Breast epithelium (tissue), 4 donors: ENCODE measurements around the gene UCK2. TPM values are rescaled to one million over a fixed set of nuclear protein-coding genes. Genes with fewer than 3 reads are reported as not detected.

Source experiments
- DNase-seq, 2 donors: peaks; one replicate each; pipeline ENCODE4 v3.0.0-alpha.2; 2019; ENCODE audit warnings: low spot score in 2 of 2
- H3K27ac ChIP-seq, 2 donors: fragments of 200-600 bp; sonication (generic) in 1 of 2; one replicate each; pipeline ENCODE4 v1.5.1; 2016 to 2019; ENCODE audit warnings: mild to moderate bottlenecking in 1 of 2
- H3K27me3 ChIP-seq, 2 donors: fragments of 200-600 bp; sonication (generic) in 1 of 2; one replicate each; pipeline versions ENCODE4 v1.5.1 to v1.6.0; 2017 to 2019; ENCODE audit warnings: control low read depth in 1 of 2, mild to moderate bottlenecking in 1 of 2
- H3K36me3 ChIP-seq: fragments of 200-600 bp; one replicate; pipeline ENCODE4 v1.5.1; 2019
- H3K4me1 ChIP-seq, 2 donors: fragments of 200-600 bp; sonication (generic); one replicate each; pipeline ENCODE4 v1.5.1; 2016 to 2019; ENCODE audit warnings: control low read depth in 1 of 2
- H3K4me3 ChIP-seq, 3 donors: fragments of 200-600 bp; sonication (generic); 1 replicate in 2 of 3; 2 replicates in 1 of 3; pipeline ENCODE4 v1.5.1; 2016 to 2019; ENCODE audit warnings: mild to moderate bottlenecking in 3 of 3, moderate library complexity in 2 of 3
- H3K9me3 ChIP-seq, 2 donors: fragments of 200-600 bp; sonication (generic) in 1 of 2; one replicate each; pipeline ENCODE4 v1.5.1; 2016 to 2019; ENCODE audit warnings: control low read depth in 1 of 2
- CTCF ChIP-seq, 3 donors: fragments of 450-650 bp; IDR thresholded peaks; one replicate each; pipeline ENCODE4 v1.5.1; 2016 to 2017; ENCODE audit warnings: antibody characterized with exemption in 3 of 3, mild to moderate bottlenecking in 3 of 3, moderate library complexity in 3 of 3
- POLR2A ChIP-seq: fragments of 450-650 bp; IDR thresholded peaks from one replicate; pipeline ENCODE4 v1.6.1; 2016; ENCODE audit warnings: antibody characterized with exemption, mild to moderate bottlenecking, moderate library complexity
- POLR2AphosphoS5 ChIP-seq, 3 donors: sonication (generic); formaldehyde crosslinking; IDR thresholded peaks; one replicate each; pipeline ENCODE4 v1.6.1; 2017; ENCODE audit warnings: antibody characterized with exemption in 3 of 3
- intact Hi-C: fragments of 100-400 bp; cut with DNase I; formaldehyde crosslinking; loops from one replicate; pipeline ENCODE4 v1.15.1; 2023; ENCODE audit warnings: low total_unique reads
- total RNA-seq, 3 donors: library from RNA; depleted of rRNA; stranded (reverse); fragments of >200 nt; gene quantifications; one replicate each; pipeline ENCODE4 v1.1.0, GENCODE V29; 2016

The UCK2 gene
- total RNA-seq, 3 donors from 2014 or later = 13.6 to 51.1 (median 45.9) TPM

- DNase-seq = peak in 1 of 2 donors; percentile 69
- no peak overlapping the region for H3K4me3 ChIP-seq
- H3K9me3 ChIP-seq = no peaks in the 10 kb centered on the region
- TF ChIP-seq CTCF (IDR thresholded peaks at IDR 0.05) (peak; percentile 88 to 95 (median 90)), POLR2A (no peak), POLR2AphosphoS5 (IDR thresholded peaks at IDR 0.05) (peak in 2 of 3 donors; percentile 46 to 55)
- H3K4me1 ChIP-seq = peaks cover 0 to 16% of the 10 kb centered on the region in 2 donors
- intact Hi-C loops = loop anchor here (10.0 kb wide), 2 partner anchors 199 to 529 kb away; no protein-coding TSS in a partner anchor
- H3K36me3 ChIP-seq = no peaks in the 10 kb centered on the region
- no peak overlapping the region for H3K27ac ChIP-seq
- no peaks in the 10 kb centered on the region for H3K27me3 ChIP-seq
These were observed 86.9 kb downstream of the UCK2 start for GRCh38 chr1:165914136-165914798.

DNA sequence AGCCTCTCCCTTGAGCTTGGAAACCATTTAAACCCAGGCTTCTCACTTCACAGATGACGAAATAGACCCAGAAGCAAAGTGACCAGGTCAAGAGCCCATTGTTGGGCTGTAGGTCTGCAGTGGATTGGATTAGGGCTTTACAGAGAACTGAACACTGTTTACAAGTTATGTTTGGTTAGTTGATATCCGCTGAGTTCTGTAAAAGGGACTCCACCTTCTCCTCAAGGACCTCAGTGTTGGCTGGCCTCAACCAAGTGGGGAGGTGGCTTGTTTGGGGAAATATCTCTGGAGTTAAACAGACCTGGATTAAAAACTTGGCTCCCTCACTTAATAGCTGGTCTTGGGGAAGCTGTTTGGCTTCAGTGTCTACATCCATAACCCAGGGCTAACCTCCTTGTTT is 88.1 kb downstream of the UCK2 start:
- intact Hi-C loops = loop anchor here (10.0 kb wide), 2 partner anchors 201 to 531 kb away; no protein-coding TSS in a partner anchor
- Histone ChIP-seq H3K27ac (peak overlapping the region in 1 of 2 donors; percentile 33), H3K36me3 (no peaks in the 10 kb centered on the region), H3K4me1 (peaks cover 0 to 16% of the 10 kb centered on the region in 2 donors), H3K4me3 (no peak overlapping the region), H3K9me3 (no peaks in the 10 kb centered on the region), H3K27me3 (no peaks in the 10 kb centered on the region)
- DNase-seq = no peak
- TF ChIP-seq POLR2A (no peak), CTCF (IDR thresholded peaks at IDR 0.05) (no peak), POLR2AphosphoS5 (IDR thresholded peaks at IDR 0.05) (no peak)

GRCh38 chr1:165915932-165916348 is 88.5 kb downstream of the UCK2 start:
- intact Hi-C loops = loop anchor here (10.0 kb wide), 2 partner anchors 201 to 531 kb away; no protein-coding TSS in a partner anchor
- no peaks in the 10 kb centered on the region for H3K9me3 ChIP-seq

DNA sequence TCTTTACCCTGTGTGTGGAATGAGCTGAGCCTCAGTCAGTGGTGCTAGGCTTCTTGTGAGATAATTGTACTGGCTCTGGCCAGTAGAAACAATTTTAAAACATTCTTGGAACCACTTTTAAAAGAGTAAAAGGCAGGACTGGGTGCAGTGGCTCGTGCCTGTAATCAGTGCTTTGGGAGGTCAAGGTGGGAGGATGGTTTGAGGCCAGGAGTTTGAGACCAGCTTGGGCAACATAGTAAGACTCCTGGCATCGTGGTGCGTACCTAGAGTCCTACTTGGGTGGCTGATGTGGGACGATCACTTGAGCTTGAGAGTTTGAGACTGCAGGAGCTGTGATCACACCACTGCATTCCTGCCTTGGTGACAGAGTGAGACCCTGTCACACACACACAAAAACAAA is 89.8 kb downstream of the UCK2 start:
- intact Hi-C loops = loop anchor here (10.0 kb wide), 2 partner anchors 202 to 532 kb away; no protein-coding TSS in a partner anchor
- Histone ChIP-seq H3K4me3 (no peak overlapping the region), H3K9me3 (no peaks in the 10 kb centered on the region), H3K27me3 (no peaks in the 10 kb centered on the region), H3K27ac (no peak overlapping the region), H3K36me3 (no peaks in the 10 kb centered on the region), H3K4me1 (no peaks in the 10 kb centered on the region)
- no peak for DNase-seq
- TF ChIP-seq POLR2A = no peak
- TF ChIP-seq POLR2AphosphoS5 (IDR thresholded peaks at IDR 0.05) = no peak
- TF ChIP-seq CTCF (IDR thresholded peaks at IDR 0.05) = no peak

More at GRCh38 chr1:165915932-165916348, 88.5 kb downstream of the UCK2 start:
- peak in 1 of 2 donors; percentile 38 for DNase-seq
- TF ChIP-seq CTCF (IDR thresholded peaks at IDR 0.05) (no peak), POLR2A (no peak), POLR2AphosphoS5 (IDR thresholded peaks at IDR 0.05) (no peak)
- H3K27me3 ChIP-seq = no peaks in the 10 kb centered on the region
- H3K27ac ChIP-seq = peak overlapping the region in 1 of 2 donors; percentile 33
- no peak overlapping the region for H3K4me3 ChIP-seq
- H3K36me3 ChIP-seq = no peaks in the 10 kb centered on the region
- peaks cover 0 to 11% of the 10 kb centered on the region in 2 donors for H3K4me1 ChIP-seq

DNA sequence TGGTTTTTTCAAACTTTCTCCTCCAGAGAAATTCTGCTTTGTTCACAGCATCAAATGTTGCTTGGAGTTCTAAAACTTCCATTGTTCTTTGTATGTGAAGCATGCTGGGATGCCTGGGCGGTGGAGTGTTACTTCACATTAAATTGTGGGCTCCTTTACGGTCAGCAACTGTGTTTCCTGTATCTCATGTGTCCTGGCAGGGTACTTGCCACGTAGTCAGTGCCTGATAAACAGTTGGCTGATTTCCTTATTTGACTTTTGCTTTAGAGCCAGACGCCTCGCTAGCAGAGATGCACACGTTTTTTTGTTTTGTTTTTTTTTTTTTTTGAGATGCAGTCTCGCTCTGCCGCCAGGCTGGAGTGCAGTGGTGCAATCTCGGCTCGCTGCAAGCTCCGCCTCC is 96.7 kb downstream of the UCK2 start:
- H3K27me3 ChIP-seq = no peaks in the 10 kb centered on the region
- intact Hi-C loops = no loop called here
- no peak for TF ChIP-seq CTCF (IDR thresholded peaks at IDR 0.05)
- TF ChIP-seq POLR2AphosphoS5 (IDR thresholded peaks at IDR 0.05) = no peak
- TF ChIP-seq POLR2A = no peak
- no peaks in the 10 kb centered on the region for H3K4me1 ChIP-seq
- no peak overlapping the region for H3K27ac ChIP-seq
- no peaks in the 10 kb centered on the region for H3K36me3 ChIP-seq
- no peak overlapping the region for H3K4me3 ChIP-seq
- no peaks in the 10 kb centered on the region for H3K9me3 ChIP-seq
- DNase-seq = no peak
